NCI-H748 (cell line): ENCODE measurements around the gene GRIA1.

ENCODE experiments used
- DNase-seq: peaks from one replicate; lab custom pipeline; 2025; ENCODE audit not compliant: unreplicated experiment; lab: John Stamatoyannopoulos, UW

GRIA1 gene

DNA sequence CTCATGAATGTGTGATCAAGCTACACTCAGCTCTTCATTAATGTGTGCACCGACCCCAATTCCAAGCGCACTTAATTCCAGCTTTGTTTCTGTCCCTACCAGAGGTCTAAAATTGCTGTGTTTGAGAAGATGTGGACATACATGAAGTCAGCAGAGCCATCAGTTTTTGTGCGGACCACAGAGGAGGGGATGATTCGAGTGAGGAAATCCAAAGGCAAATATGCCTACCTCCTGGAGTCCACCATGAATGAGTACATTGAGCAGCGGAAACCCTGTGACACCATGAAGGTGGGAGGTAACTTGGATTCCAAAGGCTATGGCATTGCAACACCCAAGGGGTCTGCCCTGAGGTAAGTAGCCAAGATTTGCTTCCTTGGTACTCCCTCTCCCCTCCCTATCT is 279.6 kb downstream of the GRIA1 start:
- DNase-seq: no peak

- no peak for DNase-seq
Observed at GRCh38 chr5:153774686-153775085, 284.2 kb downstream of the GRIA1 start.

DNA sequence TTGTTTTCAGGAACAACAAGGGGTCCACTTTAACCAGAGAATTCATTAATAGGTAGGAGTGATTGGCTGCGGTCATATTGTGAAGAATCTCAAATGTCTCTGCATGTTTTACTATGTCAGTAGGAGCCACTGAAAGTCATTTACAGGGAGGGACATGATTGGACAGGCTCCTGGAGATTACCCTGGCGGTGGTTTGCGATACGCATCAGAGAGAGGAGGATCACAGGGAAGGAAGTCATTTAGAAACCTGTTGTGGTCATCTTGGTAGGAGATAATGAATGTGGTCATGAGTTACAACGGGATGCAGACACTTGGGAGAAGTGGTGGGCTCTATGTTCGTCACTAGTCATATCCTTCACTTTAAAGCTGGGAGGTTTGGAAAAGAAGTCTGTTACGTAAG is 285.5 kb downstream of the GRIA1 start:
- DNase-seq: no peak

DNA sequence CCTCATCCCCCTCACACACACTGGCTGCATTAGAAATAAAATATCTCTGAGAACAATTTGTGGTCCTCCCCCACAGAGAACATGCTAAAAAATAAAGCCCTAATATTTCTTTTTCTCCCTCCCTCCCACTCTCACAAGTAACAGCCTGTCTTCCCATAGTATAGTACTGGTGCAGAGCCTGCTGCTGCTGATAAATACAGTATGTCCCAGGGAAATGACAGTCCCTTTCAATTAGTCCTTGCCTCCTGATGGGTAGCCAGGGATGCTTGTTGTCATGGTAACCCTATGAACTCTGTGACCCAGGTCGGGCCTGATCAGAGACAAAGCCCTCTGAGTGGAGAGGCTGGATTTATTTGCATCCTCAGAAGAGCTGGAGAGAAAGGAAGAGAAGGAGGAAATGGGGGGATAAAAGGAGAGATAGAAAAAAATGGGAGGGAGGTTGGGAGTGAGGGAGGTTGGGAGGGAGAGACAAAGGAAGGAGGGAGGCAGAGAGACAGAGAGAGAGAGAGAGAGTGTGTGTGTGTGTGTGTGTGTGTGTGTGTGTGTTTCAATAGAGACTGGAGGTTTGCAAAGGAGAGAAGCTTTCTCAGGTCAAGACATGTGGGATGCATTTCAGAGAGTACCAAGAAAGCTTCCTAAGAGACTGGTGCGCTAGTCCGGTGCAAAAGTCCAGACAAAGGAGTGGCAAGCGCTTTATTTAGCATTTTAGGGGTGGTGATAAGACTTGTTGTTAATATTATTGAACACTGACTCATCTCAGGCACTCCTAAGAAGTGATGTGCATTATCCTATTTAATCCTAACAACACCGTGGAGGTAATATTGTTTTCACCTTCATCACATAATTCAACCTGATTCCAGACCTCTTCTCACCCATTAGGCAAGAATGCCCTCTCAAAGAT is 287.5 kb downstream of the GRIA1 start:
- peak; percentile 94 for DNase-seq

GRCh38 chr5:153779836-153780235 is 289.4 kb downstream of the GRIA1 start:
- no peak for DNase-seq

DNA sequence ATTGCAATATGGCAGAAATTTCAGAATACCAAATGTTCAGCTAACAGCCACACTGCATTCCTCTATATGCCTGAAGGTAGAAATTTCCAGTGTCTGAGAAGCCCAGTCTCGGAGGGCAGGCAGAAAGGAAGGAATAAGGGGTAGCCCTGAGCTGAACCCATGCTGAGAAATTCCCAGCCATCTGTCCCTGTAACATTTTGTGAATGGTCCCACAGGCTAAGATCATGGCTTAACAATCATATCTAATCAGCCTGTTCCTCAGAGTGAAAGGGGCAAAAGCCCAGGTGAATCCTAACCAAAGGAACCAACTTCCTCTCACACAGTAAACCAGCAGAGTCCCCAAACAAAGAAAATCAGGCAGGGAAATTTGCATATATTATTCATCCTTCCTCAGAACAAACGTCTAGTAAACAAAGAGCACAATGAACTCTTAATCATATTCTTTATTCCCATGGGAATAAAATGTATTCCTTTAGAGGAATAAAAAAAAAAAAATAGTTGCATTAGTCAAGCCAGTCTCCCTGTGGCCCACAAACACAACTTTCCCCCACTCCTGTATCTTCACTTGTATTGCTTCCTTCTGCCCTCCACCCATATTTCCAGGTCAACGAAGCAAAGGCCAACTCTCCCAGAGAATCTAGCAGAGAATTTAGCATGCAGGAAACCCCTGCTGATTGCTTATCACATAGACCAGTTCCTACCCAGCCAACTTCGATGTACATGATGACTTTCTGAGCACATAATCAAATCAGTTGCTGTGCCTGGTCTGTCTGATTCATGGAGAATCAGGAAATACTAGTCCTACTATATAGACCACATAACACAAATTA is 290.6 kb downstream of the GRIA1 start:
- no peak for DNase-seq

- DNase-seq: no peak
Observed at GRCh38 chr5:153782589-153783361, 292.3 kb downstream of the GRIA1 start.

- no peak for DNase-seq
Observed at GRCh38 chr5:153783362-153783658, 292.8 kb downstream of the GRIA1 start.

GRCh38 chr5:153784277-153784676 is 293.8 kb downstream of the GRIA1 start:
- no peak for DNase-seq

DNA sequence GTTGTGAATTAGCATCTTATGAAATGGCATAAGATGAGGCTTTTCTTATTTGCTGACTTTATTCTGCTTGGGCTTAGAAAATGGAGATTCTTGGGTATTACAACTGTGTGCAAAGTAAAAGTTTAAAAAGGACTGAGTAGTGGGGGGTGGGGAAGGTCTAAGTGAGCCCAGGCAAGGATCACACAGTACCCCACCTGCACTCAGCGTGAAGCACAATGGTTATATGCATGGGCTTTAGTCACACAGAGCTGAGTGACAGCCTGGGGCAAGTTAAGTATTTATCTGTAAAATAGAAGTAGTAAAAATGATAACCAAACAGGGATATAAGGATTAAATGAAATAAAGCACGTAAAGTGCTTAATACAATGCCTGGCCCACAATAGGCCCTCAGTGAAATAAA is 300.9 kb downstream of the GRIA1 start:
- no peak for DNase-seq

DNA sequence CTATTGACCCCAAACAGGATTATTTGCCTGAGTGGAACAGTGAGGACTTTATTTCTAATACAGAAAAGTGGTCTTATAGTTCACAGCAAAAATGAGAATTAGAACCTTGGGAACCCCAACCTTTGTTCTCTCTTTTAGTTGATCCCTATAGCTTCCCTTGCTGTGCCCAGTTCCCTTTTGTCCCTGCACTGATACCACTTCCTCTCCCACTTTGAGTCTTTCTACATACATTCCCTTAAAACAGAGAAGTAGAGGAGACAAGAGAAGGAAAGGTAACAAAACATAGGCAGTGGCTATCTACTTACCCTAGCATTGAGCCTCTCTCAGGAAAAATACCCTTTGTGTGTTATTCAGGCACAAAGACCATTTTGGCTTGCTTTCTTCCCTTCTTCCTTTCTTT is 301.8 kb downstream of the GRIA1 start:
- no peak for DNase-seq

GRCh38 chr5:153793699-153794098 is 303.2 kb downstream of the GRIA1 start:
- no peak for DNase-seq

DNA sequence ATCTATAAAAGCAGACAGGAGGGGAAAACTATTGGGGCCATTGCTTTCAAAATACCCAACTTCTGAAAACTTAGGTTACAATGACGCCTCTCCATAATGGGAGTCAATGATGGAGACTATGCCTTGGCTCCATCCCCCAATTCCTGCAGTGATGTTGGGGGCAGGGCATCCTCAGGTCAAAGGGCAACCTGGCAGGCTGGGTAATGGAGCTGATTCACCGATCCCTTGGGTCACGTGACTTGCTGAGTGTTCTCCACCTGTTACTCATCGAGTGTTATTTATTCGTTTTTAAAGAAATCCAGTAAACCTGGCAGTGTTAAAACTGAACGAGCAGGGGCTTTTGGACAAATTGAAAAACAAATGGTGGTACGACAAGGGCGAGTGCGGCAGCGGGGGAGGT is 303.9 kb downstream of the GRIA1 start:
- DNase-seq: no peak

DNA sequence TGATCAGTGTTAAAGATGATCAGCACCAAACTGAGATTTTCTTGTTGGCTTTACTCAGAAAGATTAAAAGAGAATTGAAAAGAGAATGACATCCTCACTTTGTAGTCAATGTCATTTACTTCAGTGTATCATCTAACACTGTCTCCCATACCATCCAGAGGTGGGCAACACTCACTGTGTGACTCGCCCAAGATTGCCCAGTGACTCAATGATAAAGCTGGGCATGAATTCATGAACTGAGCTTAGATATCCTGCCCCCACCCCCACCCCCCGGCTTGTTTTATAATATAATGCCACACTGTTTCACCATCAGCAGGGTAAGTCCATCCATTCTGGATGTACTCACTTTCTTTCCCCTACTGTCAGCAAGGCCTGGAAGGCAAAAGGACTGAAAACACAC is 306.1 kb downstream of the GRIA1 start:
- no peak for DNase-seq

DNA sequence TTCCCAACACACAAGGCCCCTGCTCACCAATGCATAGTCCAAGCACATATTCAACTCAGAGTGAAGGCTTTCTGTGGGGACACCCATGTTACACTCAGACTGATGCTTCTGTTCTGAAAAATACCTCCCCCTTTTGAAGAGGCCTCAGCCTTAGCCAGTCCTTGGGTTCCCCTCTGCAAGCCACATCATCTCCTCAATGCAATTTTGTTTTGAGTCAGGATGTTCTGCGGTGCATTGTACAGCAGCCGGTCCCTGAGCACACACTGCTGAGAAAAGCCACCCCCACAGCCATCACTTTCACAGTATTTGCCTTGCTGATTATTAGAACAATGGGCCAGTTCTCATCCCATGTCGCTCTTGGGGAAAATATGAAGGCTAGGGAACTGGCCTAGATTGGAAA is 307.0 kb downstream of the GRIA1 start:
- no peak for DNase-seq

- DNase-seq: peak; percentile 26
Observed at GRCh38 chr5:153798830-153799229, 308.4 kb downstream of the GRIA1 start.

- DNase-seq: no peak
Observed at GRCh38 chr5:153799466-153799865, 309.0 kb downstream of the GRIA1 start.

DNA sequence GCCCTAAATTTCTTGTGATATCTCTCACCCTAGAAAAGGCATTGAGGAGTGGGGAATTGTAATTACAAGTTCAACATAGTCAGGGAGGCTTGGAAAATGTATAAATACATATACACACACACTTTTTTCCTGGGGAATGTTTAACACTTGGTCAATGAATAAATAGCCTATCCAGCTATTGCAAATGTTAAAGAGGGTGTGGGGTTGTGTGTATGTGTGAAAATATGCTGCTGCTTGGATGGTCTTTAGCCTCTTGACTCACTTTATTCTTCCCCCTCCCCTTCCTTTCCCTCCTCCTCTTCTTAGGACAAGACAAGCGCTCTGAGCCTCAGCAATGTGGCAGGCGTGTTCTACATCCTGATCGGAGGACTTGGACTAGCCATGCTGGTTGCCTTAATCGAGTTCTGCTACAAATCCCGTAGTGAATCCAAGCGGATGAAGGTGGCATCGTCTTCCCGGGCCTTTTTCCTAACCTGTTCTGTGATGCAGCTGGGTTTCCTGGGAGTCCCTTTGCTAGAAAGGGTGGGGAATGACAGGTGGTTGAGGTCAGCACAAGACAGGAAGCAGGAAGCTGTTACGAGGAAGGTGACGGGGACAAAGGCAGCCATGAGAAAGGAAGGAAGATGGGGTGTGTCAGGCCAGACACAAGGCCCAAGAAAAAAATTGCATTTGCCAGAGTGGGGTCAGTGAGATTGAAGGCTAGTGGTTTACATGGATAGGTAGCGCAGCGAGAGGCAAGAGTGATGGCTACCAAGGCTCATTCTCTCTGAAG is 311.8 kb downstream of the GRIA1 start:
- no peak for DNase-seq

GRCh38 chr5:153807801-153808200 is 317.3 kb downstream of the GRIA1 start:
- peak; percentile 96 for DNase-seq

DNA sequence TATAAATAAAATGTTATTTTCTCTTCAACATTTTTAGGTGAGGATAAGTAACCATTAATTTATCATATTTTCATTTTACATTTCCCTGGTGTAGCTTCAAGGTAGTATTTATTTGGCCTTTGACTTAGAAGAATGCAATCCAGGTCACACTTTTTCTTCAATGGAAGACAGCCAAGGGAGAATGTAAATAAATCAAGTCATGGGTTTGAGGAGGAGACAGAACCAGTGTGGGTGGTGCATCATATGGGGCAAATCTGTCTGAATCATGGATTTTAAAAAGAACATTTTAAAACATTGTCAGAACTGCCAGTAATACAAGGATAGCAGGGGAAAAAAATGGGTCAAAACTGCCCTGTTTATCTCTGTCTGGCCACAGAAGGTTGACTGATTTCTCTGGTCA is 318.7 kb downstream of the GRIA1 start:
- no peak for DNase-seq

GRCh38 chr5:153813901-153814300 is 323.4 kb downstream of the GRIA1 start:
- no peak for DNase-seq
